Glutamatergic neuron (in vitro differentiated cells): ENCODE data around the gene WFS1. TPM values are rescaled to one million over a fixed set of nuclear protein-coding genes. Genes with fewer than 3 reads are reported as not detected.

Experiments used
- DNase-seq: peaks from one replicate; pipeline ENCODE4 v3.0.0; 2022
- H3K27ac Mint-ChIP-seq: one replicate; pipeline ENCODE4 v1.8.0; 2020; ENCODE audit warnings: mild to moderate bottlenecking, mixed read lengths, inconsistent platforms; ENCODE audit not compliant: unreplicated experiment
- H3K27me3 Mint-ChIP-seq: one replicate; pipeline ENCODE4 v1.8.0; 2020; ENCODE audit warnings: mild to moderate bottlenecking, moderate library complexity, mixed read lengths, inconsistent platforms; ENCODE audit not compliant: unreplicated experiment
- H3K36me3 Mint-ChIP-seq: one replicate; pipeline ENCODE4 v1.8.0; 2020; ENCODE audit warnings: mild to moderate bottlenecking, mixed read lengths, inconsistent platforms; ENCODE audit not compliant: unreplicated experiment
- H3K4me1 Mint-ChIP-seq: one replicate; pipeline ENCODE4 v1.8.0; 2020; ENCODE audit warnings: mild to moderate bottlenecking, low read depth, mixed read lengths, inconsistent platforms; ENCODE audit not compliant: unreplicated experiment
- H3K4me3 Mint-ChIP-seq: one replicate; pipeline ENCODE4 v1.8.0; 2020; ENCODE audit warnings: mild to moderate bottlenecking, mixed read lengths, inconsistent platforms; ENCODE audit not compliant: unreplicated experiment
- H3K9me3 Mint-ChIP-seq: one replicate; pipeline ENCODE4 v1.8.0; 2020; ENCODE audit warnings: mild to moderate bottlenecking, moderate library complexity, mixed read lengths, inconsistent platforms; ENCODE audit not compliant: unreplicated experiment
- total RNA-seq: library from RNA; stranded (reverse); fragmentation: NEBNext Ultra II Directional; extraction: Animal tissue kit (Norgen Biotek cat#: 25700); gene quantifications from one replicate; pipeline ENCODE4 v1.2.1, GENCODE V29; 2021; ENCODE audit not compliant: unreplicated experiment
- TF ChIP-seq, protein P1 (sequence below): fragments of 200-600 bp; sonication (generic); IDR thresholded peaks from one replicate; pipeline ENCODE4 v1.5.0; 2021; ENCODE audit not compliant: partially characterized antibody, unreplicated experiment

WFS1 gene
- total RNA-seq, 1 donor from 2014 or later = 30.4 TPM

- DNase-seq = peak; percentile 42
- H3K4me1 Mint-ChIP-seq = peaks cover 16% of the 10 kb centered on the region
These were observed 73.1 kb downstream of the WFS1 start for GRCh38 chr4:6342530-6343293.

GRCh38 chr4:6343939-6344408, 74.3 kb downstream of the WFS1 start:
- Mint-ChIP-seq H3K27ac (no peak overlapping the region), H3K4me3 (no peak overlapping the region), H3K9me3 (peaks cover 5% of the 10 kb centered on the region), H3K27me3 (peaks cover 8% of the 10 kb centered on the region), H3K36me3 (no peaks in the 10 kb centered on the region), H3K4me1 (peaks cover 16% of the 10 kb centered on the region)
- TF ChIP-seq, protein P1, sequence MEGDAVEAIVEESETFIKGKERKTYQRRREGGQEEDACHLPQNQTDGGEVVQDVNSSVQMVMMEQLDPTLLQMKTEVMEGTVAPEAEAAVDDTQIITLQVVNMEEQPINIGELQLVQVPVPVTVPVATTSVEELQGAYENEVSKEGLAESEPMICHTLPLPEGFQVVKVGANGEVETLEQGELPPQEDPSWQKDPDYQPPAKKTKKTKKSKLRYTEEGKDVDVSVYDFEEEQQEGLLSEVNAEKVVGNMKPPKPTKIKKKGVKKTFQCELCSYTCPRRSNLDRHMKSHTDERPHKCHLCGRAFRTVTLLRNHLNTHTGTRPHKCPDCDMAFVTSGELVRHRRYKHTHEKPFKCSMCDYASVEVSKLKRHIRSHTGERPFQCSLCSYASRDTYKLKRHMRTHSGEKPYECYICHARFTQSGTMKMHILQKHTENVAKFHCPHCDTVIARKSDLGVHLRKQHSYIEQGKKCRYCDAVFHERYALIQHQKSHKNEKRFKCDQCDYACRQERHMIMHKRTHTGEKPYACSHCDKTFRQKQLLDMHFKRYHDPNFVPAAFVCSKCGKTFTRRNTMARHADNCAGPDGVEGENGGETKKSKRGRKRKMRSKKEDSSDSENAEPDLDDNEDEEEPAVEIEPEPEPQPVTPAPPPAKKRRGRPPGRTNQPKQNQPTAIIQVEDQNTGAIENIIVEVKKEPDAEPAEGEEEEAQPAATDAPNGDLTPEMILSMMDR = no peak
- DNase-seq = peak; percentile 11

More at GRCh38 chr4:6342530-6343293, 73.1 kb downstream of the WFS1 start:
- H3K27ac Mint-ChIP-seq = peak overlapping the region; percentile 57
- H3K27me3 Mint-ChIP-seq = peaks cover 6% of the 10 kb centered on the region
- H3K4me3 Mint-ChIP-seq = peak overlapping the region; percentile 61
- TF ChIP-seq, protein P1 = no peak
- no peaks in the 10 kb centered on the region for H3K36me3 Mint-ChIP-seq
- H3K9me3 Mint-ChIP-seq = peaks cover 6% of the 10 kb centered on the region

GRCh38 chr4:6345096-6345830, 75.6 kb downstream of the WFS1 start:
- Mint-ChIP-seq H3K4me1 (peaks cover 18% of the 10 kb centered on the region), H3K9me3 (peaks cover 5% of the 10 kb centered on the region), H3K27ac (no peak overlapping the region), H3K4me3 (no peak overlapping the region), H3K36me3 (no peaks in the 10 kb centered on the region), H3K27me3 (peaks cover 6% of the 10 kb centered on the region)
- TF ChIP-seq, protein P1 = no peak
- DNase-seq = peak; percentile 1

GRCh38 chr4:6345866-6346265, 76.2 kb downstream of the WFS1 start:
- no peak for DNase-seq
- Mint-ChIP-seq H3K4me1 (peaks cover 17% of the 10 kb centered on the region), H3K27me3 (peaks cover 4% of the 10 kb centered on the region), H3K4me3 (no peak overlapping the region), H3K27ac (no peak overlapping the region), H3K9me3 (peaks cover 5% of the 10 kb centered on the region), H3K36me3 (no peaks in the 10 kb centered on the region)
- TF ChIP-seq, protein P1 = no peak
